NCI-H2081 (cell line): ENCODE data around the gene IQGAP2.
"Not testable (repeated sequence)": the region's sequence is repeated elsewhere in the genome, so short reads cannot be mapped to it uniquely, and the experiment has no call there.

Source experiments
- DNase-seq, 2 experiments: peaks; one replicate each; lab custom pipeline; 2025; lab: John Stamatoyannopoulos, UW

IQGAP2 gene

DNA sequence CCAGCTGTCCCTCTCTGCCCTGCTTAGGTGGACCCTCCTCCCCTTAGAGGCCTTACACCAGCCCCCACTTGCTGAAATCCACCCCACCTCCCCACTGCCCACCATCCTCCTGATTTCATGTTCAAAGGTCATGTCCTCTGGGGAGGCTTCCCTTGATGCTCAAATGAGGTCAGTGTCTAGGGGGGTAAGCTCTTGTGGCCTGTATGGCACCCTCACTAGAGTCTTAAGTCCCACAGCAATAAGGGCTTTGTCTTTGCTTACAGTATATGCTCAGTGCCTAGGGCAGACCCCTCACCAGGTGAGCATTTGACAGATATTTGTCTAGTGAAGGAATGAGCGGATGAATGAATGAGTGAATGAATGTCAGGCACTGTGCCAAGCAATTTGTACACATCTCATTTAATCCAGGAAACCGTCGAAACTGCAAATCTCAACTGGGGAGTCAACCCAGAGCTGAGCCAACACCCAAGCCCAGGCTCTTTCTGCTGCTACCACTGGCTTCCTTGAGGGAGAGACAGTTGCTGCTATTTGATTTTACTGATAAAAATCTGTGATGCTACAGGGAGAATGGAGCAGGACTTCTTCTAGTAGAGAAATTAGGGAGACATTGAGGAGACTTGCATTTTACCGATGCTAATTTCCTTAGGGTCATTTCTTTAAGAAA, 101.9 kb downstream of the IQGAP2 start:
- DNase-seq: no peak

DNA sequence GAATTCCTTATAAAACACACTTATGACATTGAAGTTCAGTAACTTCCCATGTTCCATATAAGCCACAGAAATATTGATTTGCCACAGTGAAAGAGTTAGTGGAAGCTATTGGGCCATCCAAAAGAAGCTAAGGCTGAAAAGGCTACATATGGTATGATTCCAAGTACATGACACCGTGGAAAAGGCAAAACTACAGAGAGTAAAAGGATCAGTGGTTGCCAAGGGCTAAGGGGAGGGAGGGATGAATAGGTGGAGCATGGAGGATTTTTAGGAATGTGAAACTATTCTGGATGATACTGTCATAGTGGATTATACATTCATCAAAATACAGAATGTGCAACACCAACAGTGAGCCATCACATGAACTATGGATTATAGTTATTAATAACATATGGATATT, 110.4 kb downstream of the IQGAP2 start:
- no peak for DNase-seq

DNA sequence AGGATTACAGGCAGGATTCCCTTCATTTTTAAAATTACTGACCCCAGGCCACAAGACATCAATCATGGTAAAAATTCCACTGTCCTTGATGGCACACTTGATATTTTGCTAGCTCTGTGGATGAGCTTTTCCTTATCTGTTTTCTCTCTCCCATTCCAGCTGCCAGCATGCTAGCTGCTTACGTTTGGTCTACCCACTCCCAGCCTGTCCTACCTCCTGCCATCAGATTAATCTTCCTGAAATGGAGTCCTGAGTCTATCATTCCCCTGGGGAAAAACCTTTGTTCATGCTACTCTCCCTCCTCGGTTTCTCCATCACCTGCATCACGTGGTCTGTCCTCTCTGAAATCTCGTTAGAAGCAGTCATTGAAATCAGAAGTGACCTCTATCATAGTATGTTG, 111.2 kb downstream of the IQGAP2 start:
- no peak for DNase-seq

DNA sequence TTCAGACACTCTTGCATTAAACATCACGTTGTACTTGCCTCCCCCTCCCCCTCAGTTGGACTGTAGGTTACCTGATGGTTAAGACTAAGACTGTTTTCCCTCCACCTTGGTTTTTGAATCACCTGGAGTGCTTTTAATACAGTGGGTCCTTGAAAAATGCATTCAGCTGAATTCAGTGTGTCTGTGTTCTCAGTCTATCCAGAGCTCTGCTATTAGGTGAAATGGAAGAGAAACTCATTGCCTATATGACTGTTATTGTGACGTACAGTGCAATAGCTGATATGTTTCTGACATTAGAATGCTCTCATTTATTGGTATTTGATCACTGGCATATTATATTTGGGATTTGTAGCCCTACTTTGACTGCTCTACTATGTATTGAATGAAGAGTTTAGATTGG, 111.6 kb downstream of the IQGAP2 start:
- no peak for DNase-seq

DNA sequence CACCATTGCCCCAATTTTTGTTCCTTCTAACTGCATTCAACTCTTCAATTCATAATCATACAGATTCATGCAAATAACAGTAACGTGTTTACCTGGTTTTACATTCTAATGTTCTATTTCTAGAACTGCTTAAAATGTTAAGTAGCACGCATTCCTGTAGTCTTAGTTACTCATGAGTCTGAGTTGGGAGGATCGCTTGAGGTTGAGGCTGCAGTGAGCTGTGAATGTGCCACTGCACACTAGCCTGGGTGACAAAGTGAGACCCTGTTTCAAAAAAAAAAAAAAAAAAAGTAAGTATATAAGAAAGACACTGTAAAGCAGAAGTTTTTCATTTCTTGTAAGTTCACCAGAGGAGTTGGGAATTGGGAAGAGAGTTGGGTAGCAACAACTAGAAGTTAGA, 114.2 kb downstream of the IQGAP2 start:
- no peak for DNase-seq

DNA sequence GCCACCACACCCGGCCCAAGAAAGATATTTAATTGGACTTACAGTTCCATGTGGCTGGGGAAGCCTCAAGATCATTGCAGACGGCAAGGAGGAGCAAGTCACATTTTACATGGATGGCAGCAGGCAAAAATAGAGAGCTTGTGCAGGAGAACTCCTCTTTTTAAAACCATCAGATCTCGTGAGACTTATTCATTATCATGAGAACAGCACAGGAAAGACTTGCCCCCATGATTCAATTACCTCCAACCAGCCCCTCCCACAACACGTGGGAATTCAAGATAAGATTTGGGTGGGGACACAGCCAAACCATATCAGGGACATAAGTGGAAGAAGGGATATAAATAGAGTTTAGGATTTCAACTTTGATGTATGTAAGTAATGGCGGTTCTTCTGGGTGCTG, 115.2 kb downstream of the IQGAP2 start:
- not testable (repeated sequence) for DNase-seq

DNA sequence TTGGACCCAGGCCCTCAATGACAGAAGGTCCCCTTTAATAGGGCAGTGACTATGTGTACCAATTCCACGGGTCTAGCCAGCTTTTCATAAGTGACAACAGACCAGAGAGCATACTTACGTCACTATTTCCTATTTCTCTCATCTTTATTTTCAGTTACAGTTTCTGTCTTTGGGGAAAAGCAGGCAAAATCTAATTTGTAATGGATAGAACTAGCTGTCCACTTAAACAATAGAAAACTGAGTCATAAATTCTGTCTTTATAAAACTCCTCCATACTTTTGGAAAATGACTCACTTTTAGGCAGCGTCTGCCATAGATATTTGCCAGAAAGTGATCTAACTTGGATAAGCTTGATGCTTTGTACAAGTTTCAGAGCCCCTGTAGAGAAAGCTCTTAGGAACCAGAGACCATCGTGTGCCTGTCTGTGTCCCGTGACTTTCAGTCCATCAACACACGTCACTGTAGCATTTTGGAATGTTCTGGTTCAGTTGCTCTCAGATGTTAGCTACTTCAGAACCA, 118.2 kb downstream of the IQGAP2 start:
- no peak for DNase-seq

DNA sequence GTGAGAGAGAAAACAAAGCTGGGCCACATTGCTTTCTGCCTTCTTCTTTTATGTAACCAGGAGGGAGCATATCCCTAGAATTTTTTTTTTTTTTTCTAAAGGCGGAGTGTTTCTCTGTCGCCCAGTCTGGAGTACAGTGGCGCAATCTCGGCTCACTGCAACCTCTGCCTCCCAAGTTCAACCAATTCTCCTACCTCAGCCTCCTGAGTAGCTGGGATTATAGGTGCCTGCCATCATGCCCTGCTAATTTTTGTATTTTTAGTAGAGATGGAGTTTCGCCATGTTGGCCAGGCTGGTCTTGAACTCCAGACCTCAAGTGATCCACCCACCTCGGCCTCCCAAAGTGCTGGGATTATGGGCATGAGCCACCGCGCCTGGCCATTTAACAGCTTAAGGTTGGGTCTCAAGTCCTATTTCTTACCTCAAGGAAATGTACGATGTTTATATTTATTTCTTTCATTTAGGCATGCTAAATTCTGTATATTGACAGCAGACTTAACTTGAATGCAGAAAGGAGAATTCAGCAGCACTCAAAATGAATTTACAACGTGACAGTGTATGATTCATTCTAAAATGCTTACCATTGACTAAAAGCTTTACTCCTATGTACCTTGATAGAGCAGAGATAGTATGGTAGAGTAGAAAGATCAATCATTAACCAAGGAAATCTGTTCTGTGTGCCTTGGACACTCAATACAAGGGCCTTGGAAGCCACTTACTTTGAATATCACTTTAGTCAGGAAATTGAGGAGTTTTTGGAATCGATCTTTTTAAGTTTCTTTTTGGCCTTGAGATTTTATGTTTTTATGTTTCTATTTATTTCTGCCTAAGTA, 119.2 kb downstream of the IQGAP2 start:
- no peak for DNase-seq

DNA sequence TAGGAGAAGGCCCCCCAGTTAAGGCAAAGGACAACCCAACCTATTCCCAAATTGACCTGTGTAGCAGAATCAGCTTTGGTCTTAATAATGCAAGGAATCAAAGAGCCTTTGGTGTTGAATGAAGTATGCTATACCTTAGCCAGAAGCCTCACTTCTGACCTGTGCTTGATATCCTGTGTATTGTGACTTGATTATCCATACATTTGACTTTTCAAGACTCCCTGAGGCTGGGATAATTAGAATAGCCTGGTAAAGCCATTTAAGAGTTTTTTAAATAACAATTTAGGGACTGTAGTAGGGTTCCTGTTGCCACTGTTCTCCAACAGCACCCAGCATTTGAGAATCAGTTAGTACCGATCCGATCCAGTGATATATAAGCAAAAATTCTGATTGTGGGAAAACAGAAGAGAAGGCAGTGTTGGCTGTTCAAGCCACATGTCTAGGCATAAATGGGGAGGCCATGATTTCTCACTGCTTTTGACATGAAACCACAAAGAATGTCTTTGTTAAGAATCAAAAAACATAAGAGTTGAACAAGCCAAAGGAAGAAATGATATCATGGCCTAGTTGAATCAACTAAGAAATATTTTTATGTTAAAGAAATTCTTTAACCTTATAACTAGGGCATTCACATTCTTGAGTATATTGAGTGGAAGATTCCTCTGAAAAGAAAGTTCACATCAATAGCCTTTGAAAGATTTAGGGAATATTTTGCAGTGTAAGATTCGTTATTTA, 121.2 kb downstream of the IQGAP2 start:
- DNase-seq: no peak

DNA sequence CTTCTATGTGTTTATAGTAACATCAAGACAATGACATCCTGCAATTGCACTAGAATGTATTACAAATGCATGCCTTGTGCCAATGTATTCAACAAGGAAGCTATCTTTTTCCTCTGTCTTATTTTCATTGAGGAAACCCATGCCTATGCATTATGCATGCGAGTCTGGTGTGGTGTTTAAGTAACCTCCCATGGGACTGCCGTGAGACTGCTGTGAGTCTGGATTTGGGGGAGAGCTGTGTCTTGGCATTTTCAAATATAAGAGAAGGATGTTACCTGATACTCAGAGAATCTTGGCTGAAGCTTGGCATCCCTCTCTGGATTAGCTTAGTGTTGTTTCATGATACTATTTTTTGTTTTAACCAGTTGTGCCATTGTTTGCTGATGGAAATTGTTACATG, 121.8 kb downstream of the IQGAP2 start:
- DNase-seq: no peak

DNA sequence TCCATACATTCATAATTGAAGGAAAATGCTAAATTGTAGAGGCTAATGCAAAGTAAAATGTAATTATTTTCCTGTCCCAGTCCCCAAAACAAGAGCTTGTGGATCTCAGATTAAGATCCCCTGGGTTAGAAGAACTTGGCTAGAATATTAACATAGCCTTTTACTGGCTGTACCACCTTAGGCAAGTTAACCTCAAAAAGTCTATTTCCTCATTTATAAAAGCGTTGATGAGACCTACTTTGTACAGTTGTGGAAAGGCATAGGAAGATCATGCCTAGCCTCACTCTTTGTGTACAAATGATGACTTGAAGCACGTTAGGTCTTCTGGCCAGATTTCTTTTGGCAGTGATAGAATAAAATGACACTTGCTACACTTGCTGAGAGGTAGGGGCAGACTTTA, 122.9 kb downstream of the IQGAP2 start:
- no peak for DNase-seq

DNA sequence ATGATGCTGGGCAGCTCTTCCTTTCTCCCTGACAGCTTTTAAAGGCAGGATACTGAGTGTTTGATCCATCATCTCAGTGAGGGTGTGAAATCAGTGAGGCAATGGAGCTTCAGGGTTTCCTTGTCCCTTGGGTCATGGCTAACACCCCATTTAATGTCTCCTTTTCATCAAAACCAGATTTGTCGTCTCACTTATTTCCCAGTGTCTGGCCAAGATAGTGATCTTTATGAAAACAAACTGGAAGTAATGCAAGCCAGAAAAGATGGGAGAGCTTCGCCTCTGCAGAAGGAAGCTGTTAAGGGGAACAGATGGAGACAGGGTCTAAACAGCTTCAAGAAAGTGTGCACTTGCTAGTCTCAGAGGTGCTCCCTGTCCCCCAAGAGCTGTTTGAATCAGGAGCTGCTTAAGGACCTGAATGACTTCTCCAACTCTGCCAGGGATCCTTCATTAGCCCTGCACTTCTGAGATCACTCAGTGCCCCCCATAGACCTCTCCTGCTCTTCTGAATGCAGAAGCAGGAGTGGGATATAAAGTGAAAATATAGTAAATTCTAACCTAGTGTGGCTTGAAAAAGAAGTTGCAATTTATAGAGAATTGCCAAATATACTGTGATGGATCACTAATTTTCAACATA, 124.0 kb downstream of the IQGAP2 start:
- DNase-seq: no peak

DNA sequence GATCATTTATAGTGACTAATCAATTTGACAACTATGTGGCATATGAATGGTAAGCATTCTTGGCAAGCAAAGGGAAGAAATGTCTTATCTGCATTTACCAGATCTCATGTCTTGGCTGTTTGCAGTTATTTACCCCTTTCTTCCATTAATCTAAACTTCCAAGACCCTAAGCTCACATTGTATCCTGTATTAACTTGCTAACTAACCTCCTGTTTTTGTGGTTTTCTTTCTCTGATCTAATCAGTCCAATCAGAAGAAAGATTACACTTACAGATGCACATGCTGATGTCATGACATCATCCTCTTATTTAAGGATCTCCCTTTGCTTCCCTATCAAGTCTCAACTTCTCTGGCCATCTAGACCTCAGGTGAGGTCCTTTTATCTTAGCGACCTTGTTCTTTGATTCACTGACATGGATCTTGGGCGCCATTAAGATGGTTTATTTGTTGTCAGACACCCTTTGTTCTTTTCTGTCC, 124.6 kb downstream of the IQGAP2 start:
- no peak for DNase-seq

DNA sequence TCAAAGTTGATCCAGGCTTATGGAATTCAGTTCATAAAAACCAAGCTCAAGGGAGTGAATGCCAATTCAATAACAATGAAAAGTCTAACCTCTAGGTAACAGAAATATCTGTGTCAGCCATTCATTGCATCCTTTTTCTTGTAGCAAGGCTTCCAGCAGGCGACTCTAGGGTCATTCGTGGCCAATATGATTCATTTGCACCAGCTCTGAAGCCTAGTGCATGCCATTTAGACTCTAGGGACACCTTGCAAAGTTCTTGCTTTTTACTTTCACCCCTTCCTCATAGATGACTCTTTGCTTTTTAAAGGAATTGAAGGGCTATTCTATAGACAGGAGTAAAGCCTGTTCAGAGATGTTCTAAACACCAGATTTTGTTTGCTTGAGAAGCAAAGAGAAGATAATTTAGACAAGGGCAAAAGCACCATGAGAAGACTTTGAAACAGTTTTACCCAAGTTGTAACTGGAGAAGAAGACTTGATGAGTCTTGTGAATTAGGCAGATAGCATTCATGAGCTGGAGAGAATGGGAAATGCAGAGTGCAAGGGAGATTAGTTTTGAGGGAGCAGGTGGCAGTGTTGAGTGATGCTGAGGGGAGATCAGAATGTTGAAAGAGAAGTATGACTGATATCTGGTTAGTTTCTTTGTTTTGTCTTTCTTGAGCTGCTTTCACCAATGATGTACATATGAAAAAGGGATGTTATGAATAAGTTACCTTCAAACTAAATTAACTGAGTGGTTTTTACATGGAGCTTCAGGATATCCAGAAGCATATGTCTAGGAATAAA, 125.7 kb downstream of the IQGAP2 start:
- no peak for DNase-seq

DNA sequence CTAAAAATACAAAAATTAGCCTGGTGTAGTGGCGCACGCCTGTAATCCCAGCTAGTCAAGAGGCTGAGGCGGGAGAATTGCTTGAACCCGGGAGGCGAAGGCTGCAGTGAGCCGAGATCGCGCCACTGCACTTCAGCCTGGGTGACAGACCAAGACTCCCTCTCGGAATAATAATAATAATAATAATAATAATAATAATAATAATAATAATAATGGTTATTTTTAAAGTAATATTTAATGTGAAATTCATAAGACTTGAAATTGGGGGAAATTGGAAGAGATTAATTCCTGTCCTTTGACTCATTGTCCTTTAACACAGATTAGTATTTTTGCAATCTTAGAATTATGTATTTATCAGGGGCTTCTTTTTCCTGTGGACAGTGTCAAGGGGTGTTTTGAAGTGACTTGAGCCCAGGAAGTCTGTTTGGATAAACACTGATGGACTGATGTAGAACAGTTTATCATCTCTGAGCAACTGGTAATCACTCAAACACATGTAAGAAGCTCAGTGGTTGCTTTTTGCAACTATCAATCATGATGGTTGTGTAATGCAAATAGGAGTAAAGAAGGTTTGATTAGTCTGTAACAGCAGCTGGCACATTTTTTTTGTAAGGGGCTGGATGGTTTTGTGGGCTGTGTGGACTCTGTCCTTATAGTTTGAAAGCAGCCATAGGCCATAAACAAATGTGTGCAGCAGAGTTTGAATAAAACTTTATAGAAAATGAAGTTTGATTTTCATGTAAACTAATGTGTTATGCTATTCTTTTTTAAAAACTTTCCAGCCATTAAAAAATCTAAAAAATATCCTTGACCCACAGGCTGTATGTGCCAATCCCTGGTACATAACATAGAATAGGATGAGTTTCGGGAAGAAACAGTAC, 126.6 kb downstream of the IQGAP2 start:
- DNase-seq: no peak

DNA sequence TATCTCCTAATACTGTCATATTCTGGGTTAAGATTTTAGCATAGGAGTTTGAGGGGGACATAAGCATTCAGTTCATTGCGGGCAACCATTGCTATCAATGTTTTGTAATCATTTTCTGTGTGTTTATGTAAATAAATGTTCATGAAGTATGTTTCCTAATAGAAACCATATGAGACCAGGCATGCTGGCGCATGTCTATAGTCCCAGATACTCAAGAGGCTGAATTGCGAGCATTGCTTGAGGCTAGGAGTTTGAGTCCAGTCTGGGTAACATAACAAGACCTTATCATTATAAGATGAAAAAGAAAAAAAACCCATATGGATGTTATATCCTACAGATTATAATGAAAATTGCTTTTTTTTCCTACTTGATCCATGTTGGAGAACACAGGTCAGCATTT, 129.0 kb downstream of the IQGAP2 start:
- no peak for DNase-seq

DNA sequence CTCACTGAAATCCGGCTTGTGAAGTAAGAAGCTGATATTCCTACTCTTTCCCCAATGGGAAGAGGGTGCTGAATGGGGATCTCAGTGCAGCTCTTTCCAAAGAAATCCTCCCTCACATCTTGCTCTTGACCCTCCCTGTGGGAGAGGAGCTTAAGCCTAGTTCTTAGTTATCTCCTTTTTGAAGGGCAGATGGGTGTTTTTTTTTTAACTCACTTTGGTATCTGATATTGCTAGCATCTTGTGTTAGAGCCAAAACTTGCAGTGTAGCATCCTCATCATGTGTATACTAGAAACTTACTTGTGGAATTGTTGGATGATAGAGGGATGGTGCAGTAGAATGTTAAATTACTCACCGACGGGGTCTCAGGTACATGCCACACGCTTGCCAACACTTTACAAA, 129.9 kb downstream of the IQGAP2 start:
- DNase-seq: no peak

DNA sequence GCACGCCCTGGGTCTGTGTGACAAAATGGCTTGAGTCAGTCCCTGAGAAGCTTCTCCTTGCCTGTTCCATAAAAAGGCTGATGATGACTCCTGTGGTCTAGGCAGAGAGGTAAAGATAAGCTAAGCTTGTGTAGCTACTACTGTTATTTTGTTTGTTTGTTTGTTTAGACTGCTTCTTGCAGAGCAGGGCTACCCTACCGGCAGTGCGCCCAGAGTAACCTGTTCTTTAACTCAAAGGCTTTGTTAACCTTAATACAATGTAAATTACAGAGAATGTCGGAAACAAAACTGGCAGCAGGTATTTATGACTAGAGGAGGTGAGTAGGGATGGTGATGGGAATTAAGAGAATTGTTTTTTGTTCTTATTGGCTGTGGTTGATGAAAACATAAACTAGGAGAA, 132.5 kb downstream of the IQGAP2 start:
- no peak for DNase-seq

DNA sequence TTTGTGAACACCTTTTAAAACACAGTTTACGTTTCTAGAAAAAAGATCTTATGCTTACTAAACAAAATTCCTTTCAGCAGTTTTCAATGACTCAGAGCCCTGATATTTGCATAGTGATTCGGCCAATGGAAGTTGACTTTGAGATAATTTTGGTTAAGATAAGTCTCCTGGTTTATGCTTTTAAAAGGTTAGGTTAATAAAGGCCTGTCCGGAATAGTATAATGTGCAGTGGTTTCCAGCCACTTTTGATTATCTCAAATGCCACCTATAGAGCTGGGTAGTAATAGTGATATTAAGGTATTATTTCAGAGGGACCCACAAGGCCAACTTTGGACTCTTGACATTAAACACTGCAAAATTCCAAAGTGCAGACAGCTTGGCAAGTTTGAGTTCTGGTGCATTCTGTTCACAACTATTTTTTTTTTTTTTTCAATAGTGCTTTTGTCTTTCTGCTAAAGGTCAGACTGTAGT, 134.0 kb downstream of the IQGAP2 start:
- no peak for DNase-seq

DNA sequence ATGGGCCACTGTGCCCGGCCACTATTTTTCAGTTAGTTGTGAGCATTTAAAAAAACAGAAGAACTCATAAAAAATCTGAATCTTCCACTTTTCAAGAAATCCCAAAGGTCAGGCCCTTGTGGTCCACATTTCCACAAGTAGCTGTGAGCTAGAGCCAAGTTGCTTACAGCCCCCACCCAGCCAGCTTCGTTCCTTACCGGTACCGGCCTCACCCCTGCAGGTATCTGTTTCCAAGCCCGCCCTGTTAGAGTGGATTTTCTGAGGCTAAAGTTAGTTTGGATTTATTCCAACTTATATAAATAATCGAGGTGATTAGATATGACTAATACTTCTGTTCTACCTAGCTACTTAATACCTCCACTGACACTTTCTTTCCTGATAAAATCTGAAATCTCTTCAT, 139.2 kb downstream of the IQGAP2 start:
- DNase-seq: no peak
